H9 (cell line): ENCODE measurements around the gene TPBGL. TPM values are rescaled to one million over a fixed set of nuclear protein-coding genes. Genes with fewer than 3 reads are reported as not detected.

Experiments
- DNase-seq: peaks from one replicate; pipeline ENCODE4 v3.0.0-alpha.2; 2017
- H2AFZ ChIP-seq: one replicate; pipeline ENCODE4 v1.6.1; 2013; ENCODE audit warnings: mild to moderate bottlenecking, low read length, control low read depth, moderate library complexity
- H2AK5ac ChIP-seq: 2 replicates; pipeline ENCODE4 v1.6.1; 2013; ENCODE audit warnings: low read length, control low read depth, mixed read lengths; ENCODE audit not compliant: insufficient read length
- H2BK120ac ChIP-seq: one replicate; pipeline ENCODE4 v1.6.1; 2013; ENCODE audit warnings: low read depth, mild to moderate bottlenecking, low read length, control low read depth, inconsistent platforms; ENCODE audit not compliant: poor library complexity, severe bottlenecking
- H2BK12ac ChIP-seq: 2 replicates; pipeline ENCODE4 v1.6.1; 2013; ENCODE audit warnings: low read length, control low read depth, mixed read lengths, low read depth; ENCODE audit not compliant: insufficient read length
- H2BK15ac ChIP-seq: 2 replicates; pipeline ENCODE4 v1.6.1; 2013; ENCODE audit warnings: low read depth, low read length, control low read depth
- H2BK20ac ChIP-seq: one replicate; pipeline ENCODE4 v1.6.1; 2013; ENCODE audit warnings: low read depth, mild to moderate bottlenecking, low read length, control low read depth, inconsistent platforms; ENCODE audit not compliant: poor library complexity, severe bottlenecking
- H2BK5ac ChIP-seq: 2 replicates; pipeline ENCODE4 v1.6.1; 2013; ENCODE audit warnings: low read length, control low read depth, mixed read lengths; ENCODE audit not compliant: insufficient read length
- H3K14ac ChIP-seq: 2 replicates; pipeline ENCODE4 v1.6.1; 2013; ENCODE audit warnings: low read length, control low read depth; ENCODE audit not compliant: insufficient read depth
- H3K18ac ChIP-seq: 2 replicates; pipeline ENCODE4 v1.6.1; 2013; ENCODE audit warnings: low read depth, mild to moderate bottlenecking, mixed read lengths, low read length, control low read depth; ENCODE audit not compliant: insufficient read length
- H3K23ac ChIP-seq: 2 replicates; pipeline ENCODE4 v1.6.1; 2013; ENCODE audit warnings: low read length, control low read depth, mixed read lengths, low read depth; ENCODE audit not compliant: insufficient read length
- H3K23me2 ChIP-seq: 2 replicates; pipeline ENCODE4 v1.6.1; 2013; ENCODE audit warnings: low read depth, mild to moderate bottlenecking, mixed read lengths, low read length, control low read depth; ENCODE audit not compliant: insufficient read length, poor library complexity, severe bottlenecking
- H3K27ac ChIP-seq: 2 replicates; pipeline ENCODE4 v1.5.1; 2013; ENCODE audit warnings: low read length, control low read depth, mixed read lengths, low read depth; ENCODE audit not compliant: insufficient read length
- H3K27me3 ChIP-seq: 2 replicates; pipeline ENCODE4 v1.6.1; 2013; ENCODE audit warnings: low read length, control low read depth, inconsistent platforms; ENCODE audit not compliant: insufficient read depth
- H3K4ac ChIP-seq: 2 replicates; pipeline ENCODE4 v1.6.1; 2013; ENCODE audit warnings: low read depth, mild to moderate bottlenecking, control low read depth, inconsistent platforms, low read length, moderate library complexity
- H3K4me1 ChIP-seq: 2 replicates; pipeline ENCODE4 v1.6.1; 2013; ENCODE audit warnings: low read length, control low read depth, inconsistent platforms; ENCODE audit not compliant: insufficient read depth
- H3K4me2 ChIP-seq: 2 replicates; pipeline ENCODE4 v1.6.1; 2013; ENCODE audit warnings: low read length, control low read depth, mixed read lengths; ENCODE audit not compliant: insufficient read length, insufficient read depth
- H3K56ac ChIP-seq: 2 replicates; pipeline ENCODE4 v1.6.1; 2013; ENCODE audit warnings: low read depth, mild to moderate bottlenecking, mixed read lengths, low read length, control low read depth; ENCODE audit not compliant: insufficient read length
- H3K79me1 ChIP-seq: 2 replicates; pipeline ENCODE4 v1.6.1; 2013; ENCODE audit warnings: low read depth, mild to moderate bottlenecking, moderate library complexity, low read length, control low read depth, inconsistent platforms; ENCODE audit not compliant: insufficient read depth, poor library complexity, severe bottlenecking
- H3K79me2 ChIP-seq: 2 replicates; pipeline ENCODE4 v1.6.1; 2013; ENCODE audit warnings: low read length, control low read depth, inconsistent platforms; ENCODE audit not compliant: insufficient read depth
- H3K9ac ChIP-seq: 2 replicates; pipeline ENCODE4 v1.6.1; 2013; ENCODE audit warnings: low read length, control low read depth, mixed read lengths; ENCODE audit not compliant: insufficient read length; ENCODE audit errors: extremely low read depth
- H3K9me3 ChIP-seq: one replicate; pipeline ENCODE4 v1.6.1; 2013; ENCODE audit warnings: low read depth, low read length, inconsistent platforms; ENCODE audit not compliant: control insufficient read depth
- H3T11ph ChIP-seq: one replicate; pipeline ENCODE4 v1.6.1; 2013; ENCODE audit warnings: mild to moderate bottlenecking, low read length, control low read depth, inconsistent platforms
- H4K20me1 ChIP-seq: one replicate; pipeline ENCODE4 v1.6.1; 2013; ENCODE audit not compliant: control insufficient read depth, insufficient read length, insufficient read depth
- H4K5ac ChIP-seq: 2 replicates; pipeline ENCODE4 v1.6.1; 2013; ENCODE audit warnings: low read depth, mild to moderate bottlenecking, mixed read lengths, low read length, control low read depth; ENCODE audit not compliant: insufficient read length
- H4K8ac ChIP-seq: replicated peaks from 2 replicates; pipeline ENCODE4 v1.6.1; 2013; ENCODE audit warnings: low read length, control low read depth, mixed read lengths, low read depth; ENCODE audit not compliant: insufficient read length
- H4K91ac ChIP-seq: 2 replicates; pipeline ENCODE4 v1.6.1; 2013; ENCODE audit warnings: low read depth, mild to moderate bottlenecking, moderate library complexity, mixed read lengths, low read length, control low read depth; ENCODE audit not compliant: insufficient read length
- H3K27ac Mint-ChIP-seq, 3 experiments: 2 replicates in 2 of 3; 3 replicates in 1 of 3; pipeline ENCODE4 v1.8.0; 2020 to 2021; ENCODE audit warnings: mixed read lengths in 3 of 3, mild to moderate bottlenecking in 1 of 3, moderate library complexity in 1 of 3
- H3K27me3 Mint-ChIP-seq: 2 replicates; pipeline ENCODE4 v1.8.0; 2021; ENCODE audit warnings: low read depth, mild to moderate bottlenecking, moderate library complexity, mixed read lengths
- H3K36me3 Mint-ChIP-seq, 3 experiments: 2 replicates in 2 of 3; 3 replicates in 1 of 3; pipeline ENCODE4 v1.8.0; 2020 to 2021; ENCODE audit warnings: low read depth in 3 of 3, mixed read lengths in 3 of 3; ENCODE audit not compliant: insufficient read depth in 1 of 3
- H3K4me1 Mint-ChIP-seq, 2 experiments: 2 replicates each; pipeline ENCODE4 v1.8.0; 2020; ENCODE audit warnings: mixed read lengths in 2 of 2
- H3K4me3 Mint-ChIP-seq, 2 experiments: 2 replicates in 1 of 2; 3 replicates in 1 of 2; pipeline ENCODE4 v1.8.0; 2020 to 2021; ENCODE audit warnings: mild to moderate bottlenecking in 2 of 2, mixed read lengths in 2 of 2, moderate library complexity in 1 of 2
- H3K9me3 Mint-ChIP-seq, 2 experiments: 2 replicates in 1 of 2; 3 replicates in 1 of 2; pipeline ENCODE4 v1.8.0; 2020; ENCODE audit warnings: mild to moderate bottlenecking in 2 of 2, mixed read lengths in 2 of 2, moderate library complexity in 1 of 2
- whole genome bisulfite sequencing: extraction: QIAGEN DNeasy Blood & Tissue Kit; methylation state at CpG from one replicate; pipeline ENCODE4 v1.1.7; 2013; ENCODE audit warnings: missing lambda C conversion rate, low lambda C conversion rate, mixed read lengths; ENCODE audit not compliant: insufficient read length; ENCODE audit errors: extremely low coverage; 5-methylcytosine and 5-hydroxymethylcytosine counted together
- total RNA-seq: library from RNA; stranded (reverse); gene quantifications from 2 replicates; pipeline ENCODE4 v1.2.1, GENCODE V29; 2021
- TF ChIP-seq, protein P1 (sequence below): fragments of 200-600 bp; sonication (generic); conservative IDR thresholded peaks from 3 replicates; pipeline ENCODE4 v1.8.0; 2021; ENCODE audit warnings: antibody characterized with exemption, mild to moderate bottlenecking

The TPBGL gene
- total RNA-seq, 1 experiment from 2014 or later = 0.61 TPM

GRCh38 chr11:75241906-75242644, 1.5 kb downstream of the TPBGL start:
- TF ChIP-seq, protein P1, sequence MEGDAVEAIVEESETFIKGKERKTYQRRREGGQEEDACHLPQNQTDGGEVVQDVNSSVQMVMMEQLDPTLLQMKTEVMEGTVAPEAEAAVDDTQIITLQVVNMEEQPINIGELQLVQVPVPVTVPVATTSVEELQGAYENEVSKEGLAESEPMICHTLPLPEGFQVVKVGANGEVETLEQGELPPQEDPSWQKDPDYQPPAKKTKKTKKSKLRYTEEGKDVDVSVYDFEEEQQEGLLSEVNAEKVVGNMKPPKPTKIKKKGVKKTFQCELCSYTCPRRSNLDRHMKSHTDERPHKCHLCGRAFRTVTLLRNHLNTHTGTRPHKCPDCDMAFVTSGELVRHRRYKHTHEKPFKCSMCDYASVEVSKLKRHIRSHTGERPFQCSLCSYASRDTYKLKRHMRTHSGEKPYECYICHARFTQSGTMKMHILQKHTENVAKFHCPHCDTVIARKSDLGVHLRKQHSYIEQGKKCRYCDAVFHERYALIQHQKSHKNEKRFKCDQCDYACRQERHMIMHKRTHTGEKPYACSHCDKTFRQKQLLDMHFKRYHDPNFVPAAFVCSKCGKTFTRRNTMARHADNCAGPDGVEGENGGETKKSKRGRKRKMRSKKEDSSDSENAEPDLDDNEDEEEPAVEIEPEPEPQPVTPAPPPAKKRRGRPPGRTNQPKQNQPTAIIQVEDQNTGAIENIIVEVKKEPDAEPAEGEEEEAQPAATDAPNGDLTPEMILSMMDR = no peak; the same call in 2 of the 3 replicates
- Histone ChIP-seq H3T11ph (no peak overlapping the region), H3K23ac (no peak overlapping the region), H3K79me2 (no peaks in the 10 kb centered on the region), H4K20me1 (no peaks in the 10 kb centered on the region), H3K23me2 (peaks cover 10% of the 10 kb centered on the region), H2BK120ac (no peak overlapping the region), H2AFZ (no peak overlapping the region), H3K14ac (no peak overlapping the region), H3K9me3 (no peaks in the 10 kb centered on the region), H3K4me2 (peak overlapping the region; percentile 59), H4K8ac (no peak overlapping the region), H3K56ac (no peak overlapping the region), H4K5ac (no peak overlapping the region), H2AK5ac (no peak overlapping the region), H4K91ac (no peak overlapping the region), H2BK12ac (no peak overlapping the region), H3K18ac (no peak overlapping the region), H3K27ac (no peak overlapping the region), H3K9ac (no peak overlapping the region), H3K27me3 (peaks cover 20% of the 10 kb centered on the region; the same call in 1 of the 2 replicates), H2BK5ac (no peak overlapping the region), H2BK15ac (no peak overlapping the region), H3K79me1 (no peaks in the 10 kb centered on the region), H3K4me1 (peaks cover 5% of the 10 kb centered on the region), H3K4ac (no peak overlapping the region), H2BK20ac (no peak overlapping the region)
- Mint-ChIP-seq H3K27me3 (peaks cover 73% of the 10 kb centered on the region), H3K9me3 (no peaks in the 10 kb centered on the region), H3K4me3 (peak overlapping the region; percentile 65 to 84), H3K36me3 (no peaks in the 10 kb centered on the region; a peak in 1 of 7 replicates), H3K27ac (no peak overlapping the region), H3K4me1 (peaks cover 16 to 29% of the 10 kb centered on the region in 2 experiments)
- DNase-seq = peak; percentile 32
- WGBS = no CpG with 5 or more reads among the region's 72 CpGs
